ENCODE results near the gene ABCC9.

GRCh38 chr12:21773806-21774205, 167.4 kb downstream of the ABCC9 start:
- TF ChIP-seq, protein P1, sequence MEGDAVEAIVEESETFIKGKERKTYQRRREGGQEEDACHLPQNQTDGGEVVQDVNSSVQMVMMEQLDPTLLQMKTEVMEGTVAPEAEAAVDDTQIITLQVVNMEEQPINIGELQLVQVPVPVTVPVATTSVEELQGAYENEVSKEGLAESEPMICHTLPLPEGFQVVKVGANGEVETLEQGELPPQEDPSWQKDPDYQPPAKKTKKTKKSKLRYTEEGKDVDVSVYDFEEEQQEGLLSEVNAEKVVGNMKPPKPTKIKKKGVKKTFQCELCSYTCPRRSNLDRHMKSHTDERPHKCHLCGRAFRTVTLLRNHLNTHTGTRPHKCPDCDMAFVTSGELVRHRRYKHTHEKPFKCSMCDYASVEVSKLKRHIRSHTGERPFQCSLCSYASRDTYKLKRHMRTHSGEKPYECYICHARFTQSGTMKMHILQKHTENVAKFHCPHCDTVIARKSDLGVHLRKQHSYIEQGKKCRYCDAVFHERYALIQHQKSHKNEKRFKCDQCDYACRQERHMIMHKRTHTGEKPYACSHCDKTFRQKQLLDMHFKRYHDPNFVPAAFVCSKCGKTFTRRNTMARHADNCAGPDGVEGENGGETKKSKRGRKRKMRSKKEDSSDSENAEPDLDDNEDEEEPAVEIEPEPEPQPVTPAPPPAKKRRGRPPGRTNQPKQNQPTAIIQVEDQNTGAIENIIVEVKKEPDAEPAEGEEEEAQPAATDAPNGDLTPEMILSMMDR (conservative IDR thresholded peaks at IDR 0.05) = no peak
- no peak for TF ChIP-seq EZH2 (IDR thresholded peaks at IDR 0.05; ENCODE audit: low read depth)
